DMS 273 (cell line): ENCODE data around the gene ITGB5.
A peak's percentile ranks its signal among the peaks of the same experiment; 100 is the strongest.

Experiments used
- DNase-seq: peaks from one replicate; lab custom pipeline; 2025; ENCODE audit not compliant: unreplicated experiment; lab: John Stamatoyannopoulos, UW

Gene ITGB5

GRCh38 chr3:124862006-124862405 lies 25.2 kb downstream of the ITGB5 start:
- no peak for DNase-seq

- no peak for DNase-seq
Observed at GRCh38 chr3:124861041-124861440, 26.1 kb downstream of the ITGB5 start.

- peak; percentile 29 for DNase-seq
Observed at GRCh38 chr3:124860599-124860998, 26.6 kb downstream of the ITGB5 start.

GRCh38 chr3:124859025-124859424 lies 28.1 kb downstream of the ITGB5 start:
- no peak for DNase-seq

- DNase-seq: no peak
Observed at GRCh38 chr3:124858275-124858674, 28.9 kb downstream of the ITGB5 start.

- peak; percentile 70 for DNase-seq
Observed at GRCh38 chr3:124856677-124857076, 30.5 kb downstream of the ITGB5 start.

- no peak for DNase-seq
Observed at GRCh38 chr3:124854009-124854408, 33.2 kb downstream of the ITGB5 start.

GRCh38 chr3:124853446-124853845 lies 33.7 kb downstream of the ITGB5 start:
- no peak for DNase-seq

GRCh38 chr3:124851905-124852304 lies 35.3 kb downstream of the ITGB5 start:
- no peak for DNase-seq

- no peak for DNase-seq
Observed at GRCh38 chr3:124851136-124851535, 36.0 kb downstream of the ITGB5 start.

- no peak for DNase-seq
Observed at GRCh38 chr3:124850633-124851032, 36.5 kb downstream of the ITGB5 start.

- no peak for DNase-seq
Observed at GRCh38 chr3:124850212-124850611, 37.0 kb downstream of the ITGB5 start.

- no peak for DNase-seq
Observed at GRCh38 chr3:124848300-124848699, 38.9 kb downstream of the ITGB5 start.

GRCh38 chr3:124847863-124848262 lies 39.3 kb downstream of the ITGB5 start:
- DNase-seq: no peak

- DNase-seq: no peak
Observed at GRCh38 chr3:124847051-124847450, 40.1 kb downstream of the ITGB5 start.

GRCh38 chr3:124846189-124846588 lies 41.0 kb downstream of the ITGB5 start:
- peak; percentile 55 for DNase-seq

- DNase-seq: no peak
Observed at GRCh38 chr3:124845406-124845805, 41.8 kb downstream of the ITGB5 start.

- no peak for DNase-seq
Observed at GRCh38 chr3:124843506-124844177, 43.5 kb downstream of the ITGB5 start.

- no peak for DNase-seq
Observed at GRCh38 chr3:124843047-124843446, 44.1 kb downstream of the ITGB5 start.

- no peak for DNase-seq
Observed at GRCh38 chr3:124841517-124841916, 45.6 kb downstream of the ITGB5 start.

- no peak for DNase-seq
Observed at GRCh38 chr3:124840331-124840730, 46.8 kb downstream of the ITGB5 start.

- DNase-seq: peak; percentile 62
Observed at GRCh38 chr3:124839896-124840295, 47.3 kb downstream of the ITGB5 start.

GRCh38 chr3:124838963-124839362 lies 48.2 kb downstream of the ITGB5 start:
- DNase-seq: no peak
